GM19452 (cell line): ENCODE results near the gene CAPN10.
"Not testable (repeated sequence)": the region's sequence is repeated elsewhere in the genome, so short reads cannot be mapped to it uniquely, and the experiment has no call there.

ENCODE experiments used
- ATAC-seq: cut with Tn5 transposase; IDR thresholded peaks from one replicate; pipeline ENCODE4 v1.9.1; 2021; ENCODE audit not compliant: unreplicated experiment

The CAPN10 gene

DNA sequence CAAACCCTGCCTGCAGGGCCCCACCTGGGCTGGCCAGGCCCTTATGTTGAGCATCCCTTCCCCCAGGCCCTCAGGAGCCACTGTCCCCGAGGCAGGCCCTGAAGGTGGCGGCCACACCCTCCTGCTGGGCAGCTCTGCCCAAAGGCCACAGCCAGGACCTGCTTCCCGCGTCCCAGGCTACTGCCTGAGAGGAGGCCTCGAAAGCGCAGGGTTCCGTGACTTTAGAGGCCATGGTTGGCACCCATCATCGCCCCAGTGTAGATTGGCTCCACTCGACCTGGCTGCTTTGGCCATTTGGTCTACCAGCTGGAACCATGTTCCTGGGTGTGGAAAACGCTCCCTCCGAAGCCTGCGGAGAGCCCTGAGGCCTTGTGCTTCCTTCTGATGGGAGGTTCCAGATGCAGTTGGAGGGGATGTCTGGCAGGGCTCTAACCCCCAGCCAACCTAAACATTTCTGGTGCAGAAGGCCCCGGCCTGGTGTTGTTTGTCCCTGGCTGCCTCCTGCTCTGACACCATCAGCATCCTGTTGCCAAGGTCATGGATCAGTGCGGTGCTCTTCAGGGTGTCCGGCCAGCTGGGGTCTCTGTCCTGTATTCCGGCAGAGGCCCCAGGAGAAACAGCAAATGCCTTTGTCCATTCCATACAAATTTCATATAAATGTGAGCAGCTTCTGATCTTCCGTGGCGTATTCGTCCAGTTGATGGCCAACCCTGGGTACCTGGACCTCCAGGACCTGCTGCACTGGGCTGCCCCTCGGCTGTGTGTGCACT is 14.7 kb downstream of the CAPN10 start:
- no peak for ATAC-seq

DNA sequence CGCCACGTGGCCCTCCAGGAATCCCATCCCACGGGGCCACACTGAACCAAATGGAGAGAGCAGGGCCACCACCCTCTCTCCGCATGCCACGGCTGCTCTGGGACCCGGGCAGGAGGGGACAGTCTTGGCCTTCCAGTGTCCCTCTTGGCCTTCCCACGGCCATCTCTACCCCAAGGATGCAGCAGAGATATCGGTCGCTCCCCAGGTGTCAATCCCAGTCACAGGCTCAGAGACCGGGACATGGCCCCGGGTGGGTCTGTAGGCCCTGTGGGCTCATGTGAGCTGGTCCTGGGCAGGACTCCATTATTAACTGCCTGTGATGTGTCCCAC is 15.3 kb downstream of the CAPN10 start:
- no peak for ATAC-seq

DNA sequence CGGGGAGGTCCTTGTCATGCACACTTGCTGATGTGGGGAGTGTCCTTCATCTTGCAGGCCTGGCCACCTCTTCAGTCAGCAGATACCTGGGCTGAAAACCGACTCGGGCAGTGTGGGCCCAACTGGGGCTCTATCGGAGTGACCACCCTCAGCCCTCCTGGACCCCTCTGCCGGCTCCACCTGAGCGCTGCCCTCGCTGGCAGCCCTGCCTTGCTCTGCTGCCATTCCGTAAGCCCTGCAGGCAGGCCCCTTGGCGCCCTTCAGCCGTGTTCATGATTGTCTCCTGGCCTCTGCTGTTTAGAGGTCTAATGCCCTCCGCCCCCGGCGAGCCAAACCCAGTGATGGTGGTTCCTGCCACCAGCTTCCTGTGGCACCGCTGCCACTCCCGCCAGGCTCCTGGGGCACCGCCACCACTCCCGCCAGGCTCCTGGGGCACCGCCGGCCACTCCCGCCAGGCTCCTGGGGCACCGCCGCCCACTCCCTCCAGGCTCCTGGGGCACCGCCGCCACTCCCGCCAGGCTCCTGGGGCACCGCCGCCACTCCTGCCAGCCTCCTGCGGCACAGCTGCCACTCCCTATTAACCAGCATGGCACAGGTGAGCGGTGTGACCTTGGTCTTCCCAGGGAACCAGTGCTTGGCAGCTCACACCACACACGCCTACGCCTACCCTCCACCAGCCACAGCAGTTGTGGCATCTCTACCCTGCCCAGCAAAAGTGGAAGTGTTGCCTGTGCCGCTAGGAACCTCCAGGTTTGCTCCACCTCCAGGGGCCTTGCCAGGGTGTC is 15.9 kb downstream of the CAPN10 start:
- no peak for ATAC-seq

DNA sequence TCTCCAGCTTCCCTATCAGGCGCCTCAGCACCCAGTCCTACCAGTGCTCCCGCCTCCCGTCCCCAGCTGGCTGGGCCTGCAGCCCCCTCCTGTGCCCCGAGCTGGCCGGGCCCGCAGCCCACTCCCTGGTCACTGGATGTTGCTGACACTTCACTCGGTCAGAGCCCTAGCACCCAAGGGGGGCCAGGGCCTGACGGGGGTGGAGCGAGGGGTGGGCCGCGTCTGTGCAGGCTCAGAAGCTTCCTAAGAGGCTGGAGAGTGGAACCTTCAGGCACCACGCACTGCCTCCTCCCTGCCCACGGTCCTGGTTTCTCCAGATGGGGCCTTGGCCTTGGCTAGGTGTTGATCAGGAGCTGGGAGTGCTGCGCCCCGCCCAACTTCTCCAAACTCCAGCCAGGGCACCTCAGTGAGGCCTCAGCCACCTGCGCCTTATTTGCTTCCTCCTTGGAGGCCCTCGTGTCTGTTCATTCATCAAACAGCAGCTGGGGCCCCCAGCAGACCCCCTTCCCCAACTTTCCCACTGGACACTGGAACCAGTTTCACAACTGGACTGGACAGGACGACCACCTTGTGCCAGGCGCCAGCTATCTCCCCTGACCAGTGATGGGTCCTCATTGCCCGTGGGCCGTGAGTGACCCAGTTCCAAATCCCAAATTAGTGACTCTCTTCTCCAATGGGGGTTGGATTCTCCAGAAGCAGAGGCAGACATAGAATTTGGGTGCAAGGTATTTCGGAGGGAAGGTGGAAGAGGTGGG is 16.7 kb downstream of the CAPN10 start:
- no peak for ATAC-seq

DNA sequence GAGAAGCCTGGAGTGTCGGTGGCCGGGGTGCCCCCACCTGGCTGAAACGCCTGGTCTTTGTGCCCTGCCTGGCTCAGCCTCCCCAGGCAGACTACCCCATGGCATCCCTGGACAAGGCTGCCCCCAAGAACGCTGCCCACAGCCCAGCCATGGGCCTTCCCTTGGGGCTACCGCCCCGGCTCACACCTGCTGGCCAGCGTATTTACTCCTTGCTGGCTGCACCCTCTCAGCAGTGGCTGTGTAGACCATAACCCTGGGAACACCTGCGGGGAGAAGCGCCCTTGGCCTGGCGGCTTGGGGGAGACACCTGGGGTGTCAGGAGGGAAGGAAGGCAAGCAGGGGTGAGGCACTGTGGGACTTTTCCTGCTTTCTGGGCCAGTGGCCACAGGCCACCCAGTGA is 17.3 kb downstream of the CAPN10 start:
- no peak for ATAC-seq

DNA sequence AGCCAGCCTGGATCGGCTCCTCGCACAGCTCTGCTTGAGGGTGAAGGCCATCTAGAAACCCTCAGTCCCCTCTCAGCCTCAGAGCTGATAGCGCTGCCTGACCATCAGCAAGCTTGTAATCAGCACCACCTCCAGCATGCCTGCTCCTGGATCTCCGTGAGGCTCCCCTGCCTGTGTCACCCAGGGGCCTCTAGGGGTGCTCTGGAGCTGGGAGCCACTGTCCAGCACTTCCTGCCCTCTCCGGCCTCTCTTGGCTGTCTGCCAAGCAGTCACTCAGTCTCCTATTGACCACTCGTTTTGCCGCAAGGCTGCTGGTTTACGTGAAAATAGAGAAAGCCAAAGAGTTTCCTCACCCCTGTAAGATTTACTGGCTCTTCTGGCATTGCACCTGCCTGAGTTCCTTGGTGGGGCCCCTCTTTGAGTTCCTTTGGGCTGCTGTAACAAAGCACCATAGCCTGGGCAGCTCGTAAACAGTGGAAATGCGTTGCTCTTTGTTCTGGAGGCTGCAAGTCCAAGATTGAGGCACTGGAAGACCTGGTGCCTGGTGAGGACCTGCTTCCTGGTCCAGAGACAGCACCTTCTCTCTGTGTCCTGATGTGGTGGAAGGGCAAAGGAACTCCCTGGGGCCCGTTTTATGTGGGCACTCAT is 17.9 kb downstream of the CAPN10 start:
- no peak for ATAC-seq

DNA sequence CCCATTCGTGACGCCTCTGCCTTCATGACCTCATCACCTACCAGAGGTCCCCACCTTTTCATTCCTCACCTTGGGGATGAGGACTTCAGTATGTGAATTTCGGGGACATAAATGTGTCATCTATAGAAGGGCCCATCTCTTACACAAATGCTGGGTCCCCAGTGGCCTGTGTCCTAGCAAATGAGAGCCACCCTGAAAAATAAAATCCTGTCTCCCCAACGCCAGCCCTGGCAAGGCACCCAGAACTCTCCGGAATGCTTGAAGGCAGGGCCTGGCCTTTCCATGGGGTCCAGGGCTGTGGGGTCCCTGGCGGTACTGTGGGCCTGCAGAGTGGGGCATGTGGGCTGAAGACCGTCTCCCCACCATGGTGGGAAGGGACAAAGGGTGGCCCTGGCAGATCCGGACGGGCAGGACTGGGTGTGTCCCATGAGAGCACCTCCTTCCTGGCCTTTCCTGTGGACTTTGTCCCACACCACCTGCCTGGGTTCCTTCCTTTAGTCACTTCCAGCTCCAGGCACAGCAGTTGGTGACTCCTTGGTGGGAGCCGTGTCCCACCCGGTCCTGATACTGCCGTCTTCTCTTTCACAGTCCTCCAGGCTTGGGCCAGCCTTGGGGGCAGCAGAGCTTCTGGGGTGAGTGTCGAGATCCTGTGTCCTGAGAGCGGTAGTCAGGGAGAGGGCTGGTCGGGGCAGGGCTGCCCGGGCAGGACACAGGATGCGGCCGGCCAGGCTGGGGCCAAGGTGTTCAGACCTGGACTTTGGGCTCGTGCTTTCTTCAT is 18.6 kb downstream of the CAPN10 start:
- no peak for ATAC-seq

DNA sequence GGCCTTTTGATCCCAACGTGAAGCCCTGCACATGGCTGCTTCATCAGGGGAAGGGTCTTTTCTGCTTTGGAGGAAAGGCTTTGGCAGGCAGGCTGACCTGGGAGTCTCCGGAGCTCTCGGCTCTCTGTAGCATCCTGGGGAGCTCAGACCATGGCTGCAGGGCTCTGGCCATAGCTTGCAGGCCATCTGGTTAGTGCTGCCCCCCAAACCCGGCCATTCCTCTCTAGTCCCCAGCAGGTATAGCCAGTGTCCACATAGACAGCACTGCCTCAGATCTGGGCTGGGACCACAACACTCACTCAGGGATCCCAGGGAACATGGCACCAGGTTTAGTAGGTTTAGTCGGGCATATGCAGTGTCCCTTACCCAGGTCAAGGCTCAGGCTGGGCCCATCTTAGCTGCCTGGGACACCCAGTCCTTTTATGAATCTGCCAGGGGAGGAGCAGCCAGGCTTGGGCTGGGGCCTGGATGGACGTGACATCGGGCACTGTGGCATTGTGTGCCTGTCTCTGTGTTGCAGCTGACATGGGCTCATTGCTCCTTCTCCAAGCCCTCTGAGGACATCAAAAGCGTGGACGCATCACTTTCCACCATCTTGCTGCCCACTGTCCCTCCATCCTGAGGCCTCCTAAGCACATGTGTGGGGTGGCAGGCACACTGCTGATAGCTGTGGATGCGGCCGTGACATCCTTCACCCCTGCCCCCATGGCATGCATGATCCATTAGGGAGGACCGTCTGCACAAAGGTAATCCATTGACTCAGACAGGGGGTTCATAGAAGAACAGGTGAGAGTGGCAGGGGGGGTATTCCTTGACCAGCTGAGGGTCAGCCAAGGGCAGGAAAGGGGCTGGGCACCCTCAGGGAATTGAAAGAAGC is 19.6 kb downstream of the CAPN10 start:
- no peak for ATAC-seq

DNA sequence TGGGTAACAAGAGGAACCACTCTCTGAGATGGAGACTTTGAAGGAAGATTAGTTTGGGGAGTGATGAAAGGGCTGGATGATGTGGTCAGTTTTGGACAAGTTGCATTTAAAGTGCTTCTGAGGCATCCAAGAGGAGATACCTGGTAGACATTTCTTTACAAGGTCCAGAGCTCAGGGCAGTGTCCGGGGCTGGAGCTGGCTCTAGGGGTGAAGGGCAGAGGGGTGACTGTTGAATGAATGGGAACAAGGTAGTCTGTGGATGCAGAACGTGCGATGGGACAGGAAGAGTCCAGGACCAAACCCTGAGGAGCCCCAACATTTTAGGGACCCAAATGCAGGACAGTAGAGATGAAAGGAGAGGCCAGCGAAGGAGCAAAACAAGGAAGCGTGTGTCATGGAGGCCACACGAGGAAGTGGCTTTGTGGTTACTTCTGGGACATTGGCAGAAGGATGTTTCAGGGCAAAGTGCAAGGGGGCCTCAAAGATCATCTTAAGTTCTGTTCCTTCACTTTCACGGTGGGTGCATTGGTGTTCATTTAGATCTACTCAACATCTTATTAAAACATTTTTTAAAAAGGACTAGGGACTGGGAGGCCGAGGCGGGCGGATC is 25.2 kb downstream of the CAPN10 start:
- ATAC-seq: no peak

DNA sequence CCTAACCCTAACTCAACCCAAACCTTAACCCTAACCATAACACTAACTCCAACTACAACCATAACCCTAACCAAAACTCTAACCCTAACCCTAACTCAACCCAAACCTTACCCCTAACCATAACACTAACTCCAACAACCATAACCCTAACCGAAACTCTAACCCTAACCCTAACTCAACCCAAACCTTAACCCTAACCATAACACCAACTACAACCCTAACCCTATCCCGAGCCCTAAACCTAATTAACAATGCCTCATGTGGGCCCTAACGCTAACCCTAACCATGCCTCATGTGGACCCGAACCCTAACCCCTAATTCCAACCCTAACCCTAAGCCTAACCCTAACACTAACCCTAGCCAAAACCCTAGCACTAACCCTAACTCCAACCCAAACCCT is 27.2 kb downstream of the CAPN10 start:
- ATAC-seq: no peak

DNA sequence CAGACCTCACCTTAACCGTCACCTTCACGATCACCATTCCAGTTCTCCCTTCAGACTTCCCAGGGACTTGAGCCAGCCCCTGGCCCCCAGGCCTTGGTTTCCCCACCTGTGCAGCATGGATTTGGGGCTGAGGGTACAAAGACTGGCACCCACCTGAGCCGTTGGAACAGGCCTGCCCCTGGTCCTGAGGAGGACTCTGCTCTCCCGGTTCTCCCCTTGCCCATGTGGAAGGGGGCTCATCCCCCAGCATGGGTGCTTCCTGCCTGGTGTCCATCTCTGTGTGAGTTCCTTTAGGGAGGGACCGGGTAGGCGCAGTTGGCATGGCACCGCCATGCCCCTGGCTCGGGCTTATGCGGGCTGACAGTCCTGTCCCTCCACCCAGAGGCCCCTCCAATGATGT is 27.9 kb downstream of the CAPN10 start:
- ATAC-seq: no peak

DNA sequence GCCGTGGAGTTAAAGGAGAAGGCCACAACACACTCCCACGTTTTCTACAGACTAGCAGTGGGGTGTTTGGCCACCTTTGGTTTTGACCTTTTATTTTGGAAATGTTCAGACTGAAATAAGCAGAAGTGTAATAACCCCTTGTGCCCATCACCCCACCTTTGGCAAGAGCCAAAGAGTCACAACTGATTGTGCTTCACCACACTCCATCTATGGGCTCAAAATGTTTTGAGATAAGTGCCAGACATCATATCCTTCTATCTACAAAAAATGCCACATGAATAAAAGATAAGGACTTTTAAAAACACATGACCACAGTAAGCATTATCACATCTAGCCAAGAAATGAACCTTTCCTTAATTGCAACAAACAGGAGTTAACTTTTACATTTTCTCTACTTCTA is 28.9 kb downstream of the CAPN10 start:
- no peak for ATAC-seq

DNA sequence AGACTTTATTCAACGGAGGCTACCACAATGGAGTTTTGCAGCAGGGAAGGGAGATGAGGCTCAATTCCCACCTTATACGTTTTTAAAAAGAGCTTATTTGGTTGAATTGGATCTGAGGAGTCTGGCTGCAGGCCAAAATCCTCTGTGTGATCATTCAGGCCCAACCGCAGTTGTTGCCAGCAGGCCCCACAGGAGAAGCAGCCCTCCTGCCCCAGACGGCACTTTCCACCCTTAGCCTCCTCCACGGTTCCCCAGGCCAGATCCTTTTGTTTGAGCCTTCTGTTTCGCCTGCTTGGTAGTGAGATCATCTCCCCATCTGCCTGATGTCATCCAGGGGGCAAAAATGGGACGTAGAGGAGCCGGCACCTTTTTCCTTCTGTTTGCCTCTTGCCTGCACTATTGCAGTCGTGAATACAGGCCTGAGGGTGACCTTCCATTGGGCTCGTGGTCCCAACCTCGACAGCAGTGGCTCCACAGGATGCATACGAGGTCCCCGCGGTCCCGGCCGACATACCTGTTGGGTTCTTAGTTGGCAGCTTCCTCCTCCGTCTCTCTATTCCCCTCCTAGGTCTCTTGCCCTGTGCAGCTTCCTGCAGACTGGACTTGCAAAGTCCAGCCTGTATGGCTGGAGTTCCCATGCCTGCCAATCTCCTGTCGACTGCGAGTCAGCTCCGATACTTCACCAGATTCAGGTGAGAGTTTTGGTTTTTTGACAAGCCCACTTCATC is 29.4 kb downstream of the CAPN10 start:
- ATAC-seq: no peak

DNA sequence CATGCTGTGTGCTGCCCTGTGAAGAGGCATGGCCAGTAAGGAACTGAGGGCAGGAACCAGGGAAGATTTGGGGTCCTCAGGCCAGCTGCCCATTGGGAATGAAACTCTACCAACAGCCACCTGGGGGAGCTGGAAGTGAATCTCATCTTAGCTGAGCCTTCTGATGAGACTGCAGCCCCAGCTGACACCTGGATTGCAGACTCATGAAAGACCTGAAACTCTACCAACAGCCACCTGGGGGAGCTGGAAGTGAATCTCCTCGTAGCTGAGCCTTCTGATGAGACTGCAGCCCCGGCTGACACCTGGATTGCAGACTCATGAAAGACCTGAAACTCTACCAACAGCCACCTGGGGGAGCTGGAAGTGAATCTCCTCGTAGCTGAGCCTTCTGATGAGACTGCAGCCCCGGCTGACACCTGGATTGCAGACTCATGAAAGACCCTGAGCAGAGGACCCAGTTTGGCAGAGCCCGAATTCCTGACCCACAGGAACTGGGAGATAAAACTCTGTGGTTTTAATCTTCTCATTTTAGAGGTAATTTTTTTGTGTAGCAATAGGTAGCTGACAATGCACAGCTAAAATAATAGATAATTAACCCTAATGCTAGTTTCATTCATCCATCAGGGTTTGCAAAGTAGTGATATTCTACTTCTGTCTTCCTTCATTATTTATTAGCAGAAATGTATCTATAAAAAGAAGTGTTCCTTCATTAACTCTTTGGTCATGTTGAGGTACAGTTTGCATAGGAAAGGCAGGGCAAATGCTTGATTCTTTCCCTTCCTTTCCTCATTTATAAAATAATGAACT is 30.5 kb downstream of the CAPN10 start:
- ATAC-seq: not testable (repeated sequence)

DNA sequence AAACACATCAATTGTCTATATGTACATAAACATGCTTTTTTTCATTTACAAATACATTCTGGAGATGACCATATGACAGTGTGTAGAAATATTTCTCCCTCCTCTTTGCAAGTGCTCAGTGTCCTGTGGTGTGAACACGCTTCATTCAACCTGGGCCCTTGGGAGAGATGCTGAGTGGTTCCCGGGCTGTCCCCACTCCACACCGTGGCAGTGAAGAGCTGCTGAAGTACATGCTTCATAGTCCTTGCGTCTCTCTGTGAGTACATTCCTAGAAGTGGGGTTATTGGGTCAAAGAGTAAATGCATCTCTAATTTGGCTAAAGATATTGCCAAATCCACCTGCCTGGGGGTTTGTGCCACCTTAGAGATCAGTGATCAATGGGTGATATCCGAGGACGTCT is 32.2 kb downstream of the CAPN10 start:
- no peak for ATAC-seq

DNA sequence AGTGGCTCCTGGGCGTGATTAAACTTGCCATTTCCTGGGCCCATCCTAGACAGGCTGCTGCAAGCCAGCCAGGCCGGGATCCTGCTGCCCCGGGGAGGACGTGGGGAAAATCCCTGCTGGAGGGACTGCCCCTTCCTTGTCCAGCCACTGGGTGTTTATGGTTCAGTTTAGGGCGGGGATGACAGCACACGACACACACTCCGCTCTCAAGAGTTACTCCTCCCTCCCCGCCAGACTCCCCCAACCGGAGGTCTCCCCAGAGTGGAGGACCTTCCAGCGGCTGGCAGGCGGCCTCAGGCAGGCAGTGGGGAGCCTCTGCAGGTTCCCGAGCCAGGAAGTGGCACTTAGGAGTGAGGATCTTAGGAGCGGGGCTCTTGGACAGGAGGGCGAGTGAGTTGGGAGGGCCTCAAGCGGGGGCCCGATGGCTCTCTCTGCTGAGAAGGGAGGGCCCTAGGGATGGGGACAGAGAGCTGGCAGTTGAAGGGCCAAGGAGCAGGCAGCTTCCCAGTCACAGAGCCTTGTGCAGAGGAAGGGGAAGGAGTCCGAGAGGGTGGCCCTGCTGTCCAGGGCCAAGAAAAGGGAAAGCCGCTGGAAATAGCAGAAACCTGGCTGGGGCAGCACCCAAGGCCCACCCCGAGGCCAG is 33.1 kb downstream of the CAPN10 start:
- no peak for ATAC-seq

DNA sequence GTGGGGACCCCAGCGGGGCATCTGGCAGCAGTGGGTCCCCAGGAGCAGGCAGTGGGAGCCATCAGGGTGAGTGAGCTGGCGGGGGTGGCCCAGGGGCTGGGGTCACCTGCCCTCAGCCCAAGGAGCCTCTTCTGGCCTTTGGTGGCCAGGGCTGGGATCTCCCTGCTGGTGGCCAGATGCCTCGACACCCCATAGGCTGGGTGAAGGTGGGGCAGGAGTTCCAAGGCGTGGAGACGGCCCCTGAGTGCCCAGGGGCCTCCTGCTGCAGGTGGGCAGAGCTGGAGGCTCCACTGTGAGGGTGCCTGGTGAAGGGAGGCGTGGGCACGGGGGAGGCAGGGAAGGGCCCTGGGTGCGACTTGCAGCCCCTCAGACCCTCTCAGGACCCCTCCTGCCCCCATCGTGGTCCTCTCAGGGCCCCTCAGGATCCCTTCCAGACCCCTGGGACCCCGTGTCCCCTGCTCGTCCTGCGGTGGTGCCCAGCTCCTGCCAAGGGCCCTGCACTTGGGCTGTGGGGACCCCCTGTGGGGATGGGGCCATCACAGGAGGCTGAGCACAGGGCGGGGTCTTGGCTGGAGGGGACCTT is 33.7 kb downstream of the CAPN10 start:
- ATAC-seq: no peak
